ENCODE results near the gene MANEAL.

- TF ChIP-seq HCFC1 (IDR thresholded peaks at IDR 0.05; ENCODE audit: low read depth, low read length): no peak
- TF ChIP-seq CTCF (CRISPR knock-in tag; IDR thresholded peaks at IDR 0.05): no peak
- no peak for TF ChIP-seq ZNF552 (CRISPR knock-in tag; IDR thresholded peaks at IDR 0.05; ENCODE audit: borderline replicate concordance)
- no peak for TF ChIP-seq ZHX2 (IDR thresholded peaks at IDR 0.05; ENCODE audit: low read depth)
- no peak for TF ChIP-seq ZHX2 (CRISPR knock-in tag; IDR thresholded peaks at IDR 0.05; ENCODE audit: borderline replicate concordance)
- no peak for TF ChIP-seq MXI1 (IDR thresholded peaks at IDR 0.05; ENCODE audit: borderline replicate concordance, low read depth, low read length)
- no peak for TF ChIP-seq PREB (CRISPR knock-in tag; IDR thresholded peaks at IDR 0.05)
- no peak for TF ChIP-seq LBX2 (CRISPR knock-in tag; IDR thresholded peaks at IDR 0.05; ENCODE audit: borderline replicate concordance)
- no peak for TF ChIP-seq ZNF691 (CRISPR knock-in tag; IDR thresholded peaks at IDR 0.05; ENCODE audit: borderline replicate concordance, low read depth)
- no peak for TF ChIP-seq RBM22 (optimal IDR thresholded peaks at IDR 0.05; ENCODE audit: low read length)
Measured at GRCh38 chr1:37821481-37821880, 27.8 kb downstream of the MANEAL start.

Data from HepG2 (cell line).